Vagina (tissue), 2 donors: ENCODE data around the gene KLHL6. TPM values are rescaled to one million over a fixed set of nuclear protein-coding genes. Genes with fewer than 3 reads are reported as not detected.

Experiments
- DNase-seq, 2 donors: peaks; one replicate each; pipeline ENCODE4 v3.0.0-alpha.2; 2017; ENCODE audit errors: extremely low spot score in 2 of 2
- H3K27ac ChIP-seq: fragments of 200-600 bp; sonication (generic); one replicate; pipeline ENCODE4 v1.5.1; 2019
- H3K27me3 ChIP-seq: fragments of 200-600 bp; sonication (generic); one replicate; pipeline ENCODE4 v1.5.1; 2019
- H3K36me3 ChIP-seq, 2 donors: fragments of 200-600 bp; sonication (generic); one replicate each; pipeline ENCODE4 v1.5.1; 2017 to 2019
- H3K4me1 ChIP-seq: fragments of 200-600 bp; sonication (generic); one replicate; pipeline ENCODE4 v1.5.1; 2019
- H3K4me3 ChIP-seq, 2 donors: fragments of 200-600 bp; sonication (generic); 1 replicate in 1 of 2; 2 replicates in 1 of 2; pipeline ENCODE4 v1.5.1; 2016 to 2019
- H3K9me3 ChIP-seq: fragments of 200-600 bp; sonication (generic); one replicate; pipeline ENCODE4 v1.5.1; 2019
- CTCF ChIP-seq, 3 experiments: fragments of 450-650 bp in 2 of 3; fragments of 200-600 bp in 1 of 3; sonication (generic) in 1 of 3; IDR thresholded peaks; one replicate each; pipeline ENCODE4 v1.5.1; 2017 to 2019; ENCODE audit warnings: antibody characterized with exemption in 3 of 3, mild to moderate bottlenecking in 2 of 3, moderate library complexity in 2 of 3
- POLR2A ChIP-seq, 2 donors: fragments of 450-650 bp; IDR thresholded peaks; one replicate each; pipeline ENCODE4 v1.6.1; 2017; ENCODE audit warnings: antibody characterized with exemption in 2 of 2, mild to moderate bottlenecking in 2 of 2, moderate library complexity in 2 of 2
- POLR2AphosphoS5 ChIP-seq, 2 donors: sonication (generic); formaldehyde crosslinking; IDR thresholded peaks; one replicate each; pipeline ENCODE4 v1.9.0; 2017; ENCODE audit warnings: antibody characterized with exemption in 2 of 2, mild to moderate bottlenecking in 2 of 2, low read depth in 1 of 2; ENCODE audit not compliant: insufficient read depth in 1 of 2
- intact Hi-C: fragments of 100-400 bp; cut with DNase I; formaldehyde crosslinking; loops from one replicate; pipeline ENCODE4 v1.15.1; 2023
- total RNA-seq: library from RNA; depleted of rRNA; stranded (reverse); fragments of >200 nt; gene quantifications from one replicate; pipeline ENCODE4 v1.2.3, GENCODE V29; 2016

The KLHL6 gene
- total RNA-seq, 1 donor from 2014 or later: 1.7 TPM

GRCh38 chr3:183584246-183584913 lies 28.9 kb upstream of the KLHL6 start:
- Histone ChIP-seq H3K27ac (peak overlapping the region; percentile 20), H3K4me1 (peaks cover 16% of the 10 kb centered on the region), H3K4me3 (no peak overlapping the region), H3K36me3 (no peaks in the 10 kb centered on the region), H3K27me3 (no peaks in the 10 kb centered on the region), H3K9me3 (no peaks in the 10 kb centered on the region)
- TF ChIP-seq POLR2AphosphoS5 (IDR thresholded peaks at IDR 0.05; ENCODE audit: insufficient read depth in 1 of 2, low read depth in 1 of 2): no peak
- no peak for TF ChIP-seq POLR2A (IDR thresholded peaks at IDR 0.05)
- TF ChIP-seq CTCF (IDR thresholded peaks at IDR 0.05): no peak
- no peak for DNase-seq
- intact Hi-C loops: no loop called here

GRCh38 chr3:183583331-183584245 lies 28.1 kb upstream of the KLHL6 start:
- TF ChIP-seq POLR2AphosphoS5 (IDR thresholded peaks at IDR 0.05; ENCODE audit: insufficient read depth in 1 of 2, low read depth in 1 of 2) (no peak), CTCF (IDR thresholded peaks at IDR 0.05) (no peak), POLR2A (IDR thresholded peaks at IDR 0.05) (no peak)
- Histone ChIP-seq H3K4me1 (peaks cover 16% of the 10 kb centered on the region), H3K27me3 (no peaks in the 10 kb centered on the region), H3K36me3 (no peaks in the 10 kb centered on the region), H3K9me3 (no peaks in the 10 kb centered on the region), H3K27ac (peak overlapping the region; percentile 20), H3K4me3 (no peak overlapping the region)
- intact Hi-C loops: no loop called here
- no peak for DNase-seq

- H3K27me3 ChIP-seq: no peaks in the 10 kb centered on the region
- H3K36me3 ChIP-seq: no peaks in the 10 kb centered on the region
- no peak overlapping the region for H3K4me3 ChIP-seq
- TF ChIP-seq CTCF (IDR thresholded peaks at IDR 0.05) (no peak), POLR2A (IDR thresholded peaks at IDR 0.05) (no peak), POLR2AphosphoS5 (IDR thresholded peaks at IDR 0.05; ENCODE audit: insufficient read depth in 1 of 2, low read depth in 1 of 2) (no peak)
- H3K4me1 ChIP-seq: peaks cover 16% of the 10 kb centered on the region
- intact Hi-C loops: no loop called here
- no peaks in the 10 kb centered on the region for H3K9me3 ChIP-seq
- no peak for DNase-seq
- no peak overlapping the region for H3K27ac ChIP-seq
Observed at GRCh38 chr3:183582161-183582560, 26.7 kb upstream of the KLHL6 start.

GRCh38 chr3:183581496-183582155 lies 26.1 kb upstream of the KLHL6 start:
- H3K36me3 ChIP-seq: no peaks in the 10 kb centered on the region
- no peaks in the 10 kb centered on the region for H3K27me3 ChIP-seq
- H3K4me3 ChIP-seq: no peak overlapping the region
- no peak for DNase-seq
- H3K9me3 ChIP-seq: no peaks in the 10 kb centered on the region
- TF ChIP-seq CTCF (IDR thresholded peaks at IDR 0.05): no peak
- no peak for TF ChIP-seq POLR2A (IDR thresholded peaks at IDR 0.05)
- TF ChIP-seq POLR2AphosphoS5 (IDR thresholded peaks at IDR 0.05; ENCODE audit: insufficient read depth in 1 of 2, low read depth in 1 of 2): no peak
- H3K27ac ChIP-seq: no peak overlapping the region
- intact Hi-C loops: no loop called here
- H3K4me1 ChIP-seq: peaks cover 16% of the 10 kb centered on the region
